Subcutaneous abdominal adipose tissue (tissue), 5 donors: ENCODE results near the gene CLEC2A.
A peak's percentile ranks its signal among the peaks of the same experiment; 100 is the strongest.

Source experiments
- H3K27ac ChIP-seq: one replicate; pipeline ENCODE4 v1.7.0; 2013; ENCODE audit warnings: low read depth, mild to moderate bottlenecking, inconsistent platforms, low read length, moderate library complexity
- H3K27me3 ChIP-seq, 5 donors: one replicate each; pipeline ENCODE4 v1.7.0; 2013; ENCODE audit warnings: low read length in 5 of 5, inconsistent platforms in 1 of 5; ENCODE audit not compliant: control insufficient read depth in 5 of 5, insufficient read depth in 4 of 5
- H3K36me3 ChIP-seq, 5 donors: one replicate each; pipeline ENCODE4 v1.7.0; 2013; ENCODE audit warnings: low read length in 5 of 5; ENCODE audit not compliant: control insufficient read depth in 5 of 5, insufficient read depth in 5 of 5
- H3K4me1 ChIP-seq, 5 donors: one replicate each; pipeline ENCODE4 v1.7.0; 2013; ENCODE audit warnings: low read length in 5 of 5, mild to moderate bottlenecking in 3 of 5, moderate library complexity in 1 of 5; ENCODE audit not compliant: control insufficient read depth in 5 of 5, insufficient read depth in 5 of 5
- H3K4me3 ChIP-seq, 5 donors: one replicate each; pipeline ENCODE4 v1.7.0; 2013; ENCODE audit warnings: low read length in 5 of 5, low read depth in 1 of 5
- H3K9ac ChIP-seq, 5 donors: one replicate each; pipeline ENCODE4 v1.7.0; 2013; ENCODE audit warnings: low read length in 5 of 5, mild to moderate bottlenecking in 4 of 5, moderate library complexity in 3 of 5
- H3K9me3 ChIP-seq, 5 donors: one replicate each; pipeline ENCODE4 v1.7.0; 2013; ENCODE audit warnings: low read length in 5 of 5; ENCODE audit not compliant: control insufficient read depth in 5 of 5
- donor health status: healthy.
- donor health status: healthy.
- donor health status: healthy.
- donor health status: healthy.
- donor health status: healthy.

CLEC2A gene

DNA sequence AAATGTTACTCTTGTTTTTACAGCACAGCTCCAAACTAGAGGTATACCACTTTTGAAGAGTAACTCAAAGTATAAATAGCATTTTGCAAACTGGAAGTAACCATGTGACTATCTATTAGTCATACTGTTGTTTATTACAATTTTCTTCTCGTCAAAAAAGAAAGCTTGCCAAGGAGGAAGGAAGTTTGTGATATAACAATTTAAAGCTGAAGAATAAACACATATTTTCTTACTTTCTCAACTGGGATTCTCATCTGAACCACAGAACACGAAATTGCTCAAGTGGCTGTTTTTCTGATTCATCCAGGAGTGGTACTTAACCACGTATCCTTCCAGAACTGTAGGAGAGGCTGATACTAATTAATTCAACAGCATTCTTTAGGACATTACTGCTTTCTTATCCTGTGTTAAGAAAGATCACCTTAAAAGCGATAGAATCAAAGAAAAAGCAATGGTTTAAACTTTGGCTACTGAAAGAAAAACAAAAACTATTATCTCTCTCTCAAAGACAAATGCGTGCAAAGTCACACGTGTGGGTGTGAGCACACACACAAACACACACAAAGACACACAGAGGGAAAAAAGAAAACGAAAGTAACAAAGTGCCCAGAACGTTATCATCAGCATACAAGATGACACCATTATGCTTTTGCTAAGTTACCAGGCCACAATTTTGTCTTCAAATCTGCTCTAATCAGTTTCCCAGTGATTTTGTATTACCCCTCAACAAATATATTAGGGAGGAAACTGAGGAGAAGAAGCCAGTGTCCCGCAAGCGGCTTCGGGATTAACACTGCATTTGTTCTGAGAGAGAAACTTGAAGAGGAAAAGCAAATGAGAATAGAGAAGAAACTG is 62.6 kb downstream of the CLEC2A start, which contains the start of gene CLEC2B:
TSS of gene CLEC2B (minus strand) at position 48 of the 855 bp plus-strand sequence.
- no peaks in the 10 kb centered on the region for H3K27me3 ChIP-seq
- no peaks in the 10 kb centered on the region for H3K36me3 ChIP-seq
- H3K9me3 ChIP-seq: no peaks in the 10 kb centered on the region
- H3K4me3 ChIP-seq: peak within 1 kb of the TSS; percentile 64 to 84 (median 78)
- peaks cover 0 to 23% (median 16%) of the 10 kb centered on the region in 5 donors for H3K4me1 ChIP-seq
- H3K27ac ChIP-seq: peak within 1 kb of the TSS; percentile 98
- H3K9ac ChIP-seq: peak within 1 kb of the TSS; percentile 72 to 96 (median 78)

DNA sequence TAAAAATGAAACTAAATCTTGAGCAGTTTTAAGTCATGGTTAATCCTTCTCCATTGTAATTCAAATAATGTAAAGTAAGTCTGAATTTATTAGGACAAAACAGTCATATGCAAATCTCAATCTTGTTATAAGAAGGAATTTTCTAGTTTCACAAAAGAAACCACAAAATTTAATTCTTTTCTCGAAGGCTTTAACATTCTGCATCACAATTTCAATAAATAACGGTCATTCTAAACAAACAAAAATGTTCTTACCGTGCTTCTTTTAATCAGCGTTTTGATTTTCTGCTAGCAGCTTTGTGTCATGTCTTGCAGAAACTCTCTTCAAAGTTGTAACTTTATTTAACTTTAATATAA is 63.2 kb downstream of the CLEC2A start:
- Histone ChIP-seq H3K9me3 (peaks cover 0 to under 1% (median under 1%) of the 10 kb centered on the region in 5 donors), H3K27me3 (no peaks in the 10 kb centered on the region), H3K9ac (peak overlapping the region; percentile 72 to 96 (median 78)), H3K4me1 (peaks cover 0 to 23% (median 16%) of the 10 kb centered on the region in 5 donors), H3K27ac (peak overlapping the region; percentile 98), H3K36me3 (no peaks in the 10 kb centered on the region), H3K4me3 (peak overlapping the region; percentile 64 to 84 (median 78))

DNA sequence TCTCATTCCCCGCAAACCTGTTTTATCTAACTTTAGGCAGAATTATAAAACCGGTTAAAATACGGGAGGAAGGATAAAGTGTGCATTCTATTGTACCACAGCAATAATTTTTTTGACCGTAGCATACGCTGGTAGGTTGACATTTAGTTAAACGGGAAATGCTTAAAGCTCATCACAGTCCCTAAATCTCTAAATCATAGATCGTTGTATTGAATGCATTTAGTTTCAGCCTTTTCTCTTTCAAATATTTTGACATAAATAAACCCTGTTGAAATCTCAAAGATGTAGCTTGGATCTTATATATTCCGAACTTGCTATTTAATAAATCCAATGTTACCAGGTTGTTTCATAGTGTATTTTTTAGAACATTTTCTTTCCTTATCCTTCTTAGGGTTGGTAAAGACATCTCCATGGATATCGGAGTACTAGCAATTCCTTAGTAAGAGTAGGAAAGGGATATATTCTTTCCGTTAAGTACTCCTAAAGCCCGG is 63.8 kb downstream of the CLEC2A start:
- peak overlapping the region; percentile 64 to 84 (median 78) for H3K4me3 ChIP-seq
- peak overlapping the region; percentile 72 to 96 (median 78) for H3K9ac ChIP-seq
- H3K4me1 ChIP-seq: peaks cover 0 to 23% (median 16%) of the 10 kb centered on the region in 5 donors
- H3K36me3 ChIP-seq: no peaks in the 10 kb centered on the region
- H3K27me3 ChIP-seq: no peaks in the 10 kb centered on the region
- peak overlapping the region; percentile 98 for H3K27ac ChIP-seq
- peaks cover 0 to 5% (median 4%) of the 10 kb centered on the region in 5 donors for H3K9me3 ChIP-seq

DNA sequence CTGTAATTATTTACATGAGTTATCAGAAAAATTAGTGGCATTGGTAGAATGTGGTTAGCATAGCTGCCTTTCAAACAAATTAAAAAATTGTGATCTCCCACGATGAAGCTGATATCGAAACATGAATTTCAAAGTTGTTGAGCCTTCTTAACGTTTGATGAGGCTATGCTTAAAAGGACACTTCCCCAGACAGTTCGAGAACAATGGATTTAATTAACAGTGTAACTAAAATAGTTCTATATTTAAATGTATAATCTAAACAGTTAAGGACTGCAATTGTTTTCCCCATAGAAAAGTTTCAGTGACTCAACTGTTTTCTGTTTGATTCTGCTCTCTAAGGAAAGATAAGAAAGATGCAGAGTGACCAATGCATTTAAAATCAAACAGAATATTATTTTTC is 64.6 kb downstream of the CLEC2A start:
- Histone ChIP-seq H3K36me3 (peaks cover 0 to 3% (median 0%) of the 10 kb centered on the region in 5 donors), H3K9ac (peak overlapping the region; percentile 30 to 78 (median 71)), H3K4me1 (peaks cover 0 to 23% (median 13%) of the 10 kb centered on the region in 5 donors), H3K9me3 (peaks cover 0 to 10% (median 5%) of the 10 kb centered on the region in 5 donors), H3K27ac (peak overlapping the region; percentile 78), H3K4me3 (peak overlapping the region; percentile 53 to 84 (median 65)), H3K27me3 (no peaks in the 10 kb centered on the region)

DNA sequence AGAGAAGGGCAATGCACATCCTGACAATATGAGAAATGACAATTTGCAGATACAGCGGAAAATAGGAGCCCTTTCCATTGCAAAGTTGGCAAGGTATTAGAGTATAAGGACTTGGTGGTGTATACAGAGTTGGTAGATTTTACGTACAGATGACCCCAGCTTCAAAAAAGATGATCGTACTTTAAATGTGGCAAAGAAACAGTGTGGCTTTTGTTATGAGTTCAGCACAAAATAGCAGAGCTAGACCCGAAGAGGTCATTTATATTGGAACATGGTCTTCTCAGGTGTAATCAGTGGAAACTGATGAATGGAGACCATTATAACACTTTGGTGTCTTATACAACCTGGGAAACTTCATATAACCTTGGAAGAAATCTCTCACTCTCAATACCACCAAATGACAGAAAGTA is 65.3 kb downstream of the CLEC2A start:
- peaks cover 0 to 10% (median 5%) of the 10 kb centered on the region in 5 donors for H3K9me3 ChIP-seq
- H3K4me3 ChIP-seq: peak overlapping the region; percentile 53 to 84 (median 65)
- H3K9ac ChIP-seq: peak overlapping the region; percentile 30 to 78 (median 71)
- H3K36me3 ChIP-seq: peaks cover 0 to 3% (median 0%) of the 10 kb centered on the region in 5 donors
- no peaks in the 10 kb centered on the region for H3K27me3 ChIP-seq
- H3K4me1 ChIP-seq: peaks cover 0 to 17% (median 7%) of the 10 kb centered on the region in 5 donors
- H3K27ac ChIP-seq: peak overlapping the region; percentile 78

DNA sequence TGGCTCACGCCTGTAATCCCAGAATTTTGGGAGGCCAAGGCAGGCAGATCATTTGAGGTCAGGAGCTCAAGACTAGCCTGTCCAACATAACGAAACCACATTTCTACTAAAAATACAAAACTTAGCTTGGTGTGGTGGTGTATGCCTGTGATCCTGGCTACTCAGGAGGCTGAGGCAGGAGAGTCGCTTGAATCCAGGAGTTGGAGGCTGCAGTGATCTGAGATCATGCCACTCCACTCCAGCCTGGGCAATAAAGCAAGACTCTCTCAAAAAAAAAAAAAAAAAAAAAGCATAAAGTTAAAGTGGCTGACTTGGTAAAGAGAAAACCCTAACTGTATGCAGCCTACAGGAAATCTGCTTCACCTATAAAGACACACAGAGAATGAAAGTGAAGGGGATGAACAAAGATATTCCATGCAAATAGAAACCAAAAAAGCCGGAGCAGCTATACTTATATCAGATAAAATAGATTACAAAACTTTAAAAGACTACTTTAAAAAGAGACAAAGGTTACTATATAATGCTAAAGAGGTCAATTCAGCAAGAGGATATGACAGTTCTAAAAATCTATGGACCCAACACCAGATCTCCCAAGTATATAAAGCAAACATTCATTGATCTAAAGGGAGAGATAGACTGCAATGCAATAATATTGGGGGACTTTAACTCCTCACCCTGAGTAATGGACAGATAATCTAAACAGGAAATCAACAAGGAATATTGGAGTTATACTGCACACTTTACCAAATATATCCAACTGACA is 67.1 kb downstream of the CLEC2A start:
- Histone ChIP-seq H3K9ac (peak overlapping the region in 2 of 5 donors; percentile 56 to 78), H3K36me3 (peaks cover 0 to 3% (median 0%) of the 10 kb centered on the region in 5 donors), H3K4me1 (peaks cover 0 to 10% (median 3%) of the 10 kb centered on the region in 5 donors), H3K4me3 (peak overlapping the region; percentile 13 to 84 (median 64)), H3K27me3 (no peaks in the 10 kb centered on the region), H3K9me3 (peaks cover 0 to 10% (median 5%) of the 10 kb centered on the region in 5 donors), H3K27ac (peak overlapping the region; percentile 8)
